CD4-positive, alpha-beta T cell (primary cell): ENCODE results near the gene RFC5. TPM values are rescaled to one million over a fixed set of nuclear protein-coding genes. Genes with fewer than 3 reads are reported as not detected.
A peak's percentile ranks its signal among the peaks of the same experiment; 100 is the strongest.

Source experiments
- ATAC-seq: fragments of 200-7000 bp; cut with Tn5 transposase; one replicate; pipeline ENCODE4 v1.10.0; 2022; ENCODE audit warnings: mild to moderate bottlenecking; ENCODE audit not compliant: poor library complexity
- CTCF ChIA-PET: fragments of 350-600 bp; sonication (Branson Sonifier 250); formaldehyde crosslinking; loops from one replicate; lab custom pipeline; 2021; ENCODE audit warnings: antibody characterized with exemption, inconsistent platforms; lab: Charles Lee
- POLR2A ChIA-PET: fragments of 350-600 bp; sonication (Branson Sonifier 250); formaldehyde crosslinking; loops from one replicate; lab custom pipeline; 2021; ENCODE audit warnings: antibody characterized with exemption, inconsistent platforms; lab: Charles Lee
- DNase-seq, 14 experiments: peaks; one replicate each; pipeline ENCODE4 v3.0.0-alpha.2; 2013 to 2020; ENCODE audit warnings: mixed read lengths in 2 of 14
- H3K27ac ChIP-seq, 2 donors: one replicate each; pipeline versions ENCODE4 v1.5.1 to v1.7.0; 2013; ENCODE audit warnings: low read length in 2 of 2, low read depth in 1 of 2, mild to moderate bottlenecking in 1 of 2
- H3K27me3 ChIP-seq, 2 experiments: 1 replicate in 1 of 2; 2 replicates in 1 of 2; pipeline versions ENCODE4 v1.6.1 to v1.7.0; 2013; ENCODE audit warnings: low read length in 2 of 2, control low read depth in 1 of 2, mild to moderate bottlenecking in 1 of 2, moderate library complexity in 1 of 2; ENCODE audit not compliant: insufficient read depth in 2 of 2, control insufficient read depth in 1 of 2
- H3K36me3 ChIP-seq: one replicate; pipeline ENCODE4 v1.6.1; 2013; ENCODE audit warnings: low read length, control low read depth; ENCODE audit not compliant: insufficient read depth
- H3K4me1 ChIP-seq: one replicate; pipeline ENCODE4 v1.6.1; 2013; ENCODE audit warnings: low read length, control low read depth; ENCODE audit not compliant: insufficient read depth
- H3K4me3 ChIP-seq: one replicate; pipeline ENCODE4 v1.5.1; 2013; ENCODE audit warnings: mild to moderate bottlenecking, low read length, moderate library complexity
- H3K9me3 ChIP-seq, 2 experiments: 1 replicate in 1 of 2; 2 replicates in 1 of 2; pipeline versions ENCODE4 v1.6.1 to v1.7.0; 2013; ENCODE audit warnings: low read length in 2 of 2, mild to moderate bottlenecking in 2 of 2, control low read depth in 1 of 2, moderate library complexity in 1 of 2; ENCODE audit not compliant: control insufficient read depth in 1 of 2, insufficient read depth in 1 of 2
- H3K27ac Mint-ChIP-seq: one replicate; pipeline ENCODE4 v1.8.0; 2020; ENCODE audit warnings: mixed read lengths
- H3K27me3 Mint-ChIP-seq: one replicate; pipeline ENCODE4 v1.8.0; 2021; ENCODE audit warnings: mixed read lengths
- H3K36me3 Mint-ChIP-seq: one replicate; pipeline ENCODE4 v1.8.0; 2021; ENCODE audit warnings: low read depth, mixed read lengths
- H3K4me1 Mint-ChIP-seq: one replicate; pipeline ENCODE4 v1.8.0; 2021; ENCODE audit warnings: low read depth, mixed read lengths
- H3K4me3 Mint-ChIP-seq: one replicate; pipeline ENCODE4 v1.8.0; 2020; ENCODE audit warnings: mild to moderate bottlenecking, mixed read lengths
- H3K9me3 Mint-ChIP-seq: one replicate; pipeline ENCODE4 v1.8.0; 2020; ENCODE audit warnings: mixed read lengths
- CTCF ChIP-seq: fragments of 200-600 bp; IDR thresholded peaks from one replicate; pipeline ENCODE4 v1.8.0; 2022; ENCODE audit warnings: antibody characterized with exemption, mild to moderate bottlenecking
- intact Hi-C, 2 experiments: fragments of 100-400 bp; cut with DNase I in 1 of 2; cut with micrococcal nuclease in 1 of 2; formaldehyde crosslinking; loops; one replicate each; pipeline versions ENCODE4 v1.15.1 to v1.9.0; 2023 to 2025; cut with DNase I, micrococcal nuclease
- total RNA-seq, 174 experiments: library from RNA in 2 of 174; stranded (reverse) in 2 of 174; gene quantifications; one replicate each; pipeline ENCODE4 v1.2.3 and lab custom pipeline; 2021 to 2026

The RFC5 gene
- total RNA-seq, 2 experiments from 2014 or later = 8.7 to 9.1 TPM

GRCh38 chr12:118055144-118055557, 38.6 kb downstream of the RFC5 start:
- H3K36me3 ChIP-seq = peaks cover 16% of the 10 kb centered on the region
- H3K9me3 ChIP-seq = no peaks in the 10 kb centered on the region
- CTCF ChIA-PET = interaction anchor here (0.7 to 2.5 kb wide), 4 partner anchors 8 to 180 kb away, joined by 3 to 18 read pairs (median 4); partner anchors contain the start of gene RFC5
- TF ChIP-seq CTCF = peak; percentile 66
- H3K4me1 Mint-ChIP-seq = peaks cover 32% of the 10 kb centered on the region
- H3K4me3 Mint-ChIP-seq = peak overlapping the region; percentile 40
- DNase-seq (peak; percentile 37 to 85 (median 61)), ATAC-seq (peak; percentile 85)
- H3K27me3 ChIP-seq = no peaks in the 10 kb centered on the region
- H3K4me1 ChIP-seq = peaks cover 23% of the 10 kb centered on the region
- no peaks in the 10 kb centered on the region for H3K27me3 Mint-ChIP-seq
- H3K36me3 Mint-ChIP-seq = peaks cover 45% of the 10 kb centered on the region
- H3K27ac ChIP-seq = no peak overlapping the region
- no peak overlapping the region for H3K4me3 ChIP-seq
- intact Hi-C loops = no loop called here
- POLR2A ChIA-PET = interaction anchor here (0.9 kb wide), 1 partner anchor 81 kb away, joined by 5 read pairs; the partner anchor contains the start of gene PEBP1
- H3K27ac Mint-ChIP-seq = peak overlapping the region; percentile 75
- H3K9me3 Mint-ChIP-seq = no peaks in the 10 kb centered on the region

GRCh38 chr12:118055865-118056773, 39.6 kb downstream of the RFC5 start:
- POLR2A ChIA-PET = no interaction called here
- Histone ChIP-seq H3K27ac (no peak overlapping the region), H3K9me3 (no peaks in the 10 kb centered on the region), H3K36me3 (peaks cover 11% of the 10 kb centered on the region), H3K4me3 (no peak overlapping the region), H3K4me1 (peaks cover 26% of the 10 kb centered on the region), H3K27me3 (no peaks in the 10 kb centered on the region)
- CTCF ChIA-PET = interaction anchor here (1.0 to 2.5 kb wide), 3 partner anchors 9 to 47 kb away, joined by 3 to 18 read pairs (median 3); partner anchors contain the start of gene VSIG10
- H3K9me3 Mint-ChIP-seq = no peaks in the 10 kb centered on the region
- H3K27ac Mint-ChIP-seq = peak overlapping the region; percentile 50
- intact Hi-C loops = loop anchor here in 1 of 2 experiments (2.0 kb wide), 1 partner anchor 39 kb away; the partner anchor contains the start of gene RFC5
- DNase-seq = no peak
- no peak for ATAC-seq
- H3K36me3 Mint-ChIP-seq = peaks cover 39% of the 10 kb centered on the region
- peaks cover 34% of the 10 kb centered on the region for H3K4me1 Mint-ChIP-seq
- H3K27me3 Mint-ChIP-seq = no peaks in the 10 kb centered on the region
- no peak overlapping the region for H3K4me3 Mint-ChIP-seq
- TF ChIP-seq CTCF = no peak

- Mint-ChIP-seq H3K4me1 (peaks cover 39% of the 10 kb centered on the region), H3K36me3 (peaks cover 32% of the 10 kb centered on the region), H3K4me3 (no peak overlapping the region), H3K9me3 (no peaks in the 10 kb centered on the region), H3K27me3 (no peaks in the 10 kb centered on the region), H3K27ac (peak overlapping the region; percentile 90)
- H3K36me3 ChIP-seq = no peaks in the 10 kb centered on the region
- H3K4me1 ChIP-seq = peaks cover 30% of the 10 kb centered on the region
- intact Hi-C loops = no loop called here
- DNase-seq = no peak
- no peak overlapping the region for H3K4me3 ChIP-seq
- CTCF ChIA-PET = no interaction called here
- TF ChIP-seq CTCF = no peak
- POLR2A ChIA-PET = no interaction called here
- ATAC-seq = no peak
- H3K9me3 ChIP-seq = no peaks in the 10 kb centered on the region
- no peak overlapping the region for H3K27ac ChIP-seq
- no peaks in the 10 kb centered on the region for H3K27me3 ChIP-seq
Measured at GRCh38 chr12:118058227-118058626, 41.7 kb downstream of the RFC5 start.
